Uterus (tissue), 4 donors: ENCODE results near the gene RCAN2. TPM values are rescaled to one million over a fixed set of nuclear protein-coding genes. Genes with fewer than 3 reads are reported as not detected.

Source experiments
- DNase-seq, 2 donors: peaks; one replicate each; pipeline ENCODE4 v3.0.0-alpha.2; 2019 to 2020
- H3K27ac ChIP-seq, 2 donors: fragments of 200-600 bp; sonication (generic); 1 replicate in 1 of 2; 2 replicates in 1 of 2; pipeline ENCODE4 v1.5.1; 2016 to 2018
- H3K27me3 ChIP-seq, 2 donors: fragments of 200-600 bp; sonication (generic); one replicate each; pipeline ENCODE4 v1.5.1; 2018 to 2019; ENCODE audit warnings: control low read depth in 1 of 2
- H3K36me3 ChIP-seq, 2 donors: fragments of 200-600 bp; sonication (generic); one replicate each; pipeline ENCODE4 v1.5.1; 2019; ENCODE audit warnings: control low read depth in 1 of 2
- H3K4me1 ChIP-seq, 2 donors: fragments of 200-600 bp; sonication (generic); one replicate each; pipeline ENCODE4 v1.5.1; 2018 to 2019; ENCODE audit warnings: control low read depth in 1 of 2
- H3K4me3 ChIP-seq, 2 donors: fragments of 200-600 bp; sonication (generic); 1 replicate in 1 of 2; 2 replicates in 1 of 2; pipeline ENCODE4 v1.5.1; 2018 to 2019; ENCODE audit warnings: mild to moderate bottlenecking in 1 of 2
- H3K9me3 ChIP-seq, 2 donors: fragments of 200-600 bp; sonication (generic); one replicate each; pipeline ENCODE4 v1.5.1; 2019; ENCODE audit warnings: control low read depth in 1 of 2
- POLR2A ChIP-seq, 2 donors: fragments of 450-650 bp; IDR thresholded peaks; one replicate each; pipeline ENCODE4 v1.6.1; 2016; ENCODE audit warnings: antibody characterized with exemption in 2 of 2, mild to moderate bottlenecking in 1 of 2, moderate library complexity in 1 of 2
- intact Hi-C: fragments of 100-400 bp; cut with DNase I; formaldehyde crosslinking; loops from one replicate; pipeline ENCODE4 v1.15.1; 2023; ENCODE audit warnings: low total_unique reads
- total RNA-seq, 4 donors: library from RNA; depleted of rRNA in 3 of 4; stranded (reverse); fragments of >200 nt in 3 of 4; gene quantifications; one replicate each; pipeline versions ENCODE4 v1.1.0 to v1.2.4, GENCODE V29; 2014 to 2023
- TF ChIP-seq, protein P1 (sequence below), 4 experiments: fragments of 200-600 bp in 2 of 4; fragments of 450-650 bp in 2 of 4; sonication (generic) in 2 of 4; IDR thresholded peaks; one replicate each; pipeline ENCODE4 v1.5.1; 2016 to 2019; ENCODE audit warnings: antibody characterized with exemption in 4 of 4, mild to moderate bottlenecking in 2 of 4, moderate library complexity in 1 of 4
- donor health status: DM: yes; HTN: yes; CAD: no.

Gene RCAN2
- total RNA-seq, 4 donors from 2014 or later, result 3.0 to 36.4 (median 16.3) TPM

DNA sequence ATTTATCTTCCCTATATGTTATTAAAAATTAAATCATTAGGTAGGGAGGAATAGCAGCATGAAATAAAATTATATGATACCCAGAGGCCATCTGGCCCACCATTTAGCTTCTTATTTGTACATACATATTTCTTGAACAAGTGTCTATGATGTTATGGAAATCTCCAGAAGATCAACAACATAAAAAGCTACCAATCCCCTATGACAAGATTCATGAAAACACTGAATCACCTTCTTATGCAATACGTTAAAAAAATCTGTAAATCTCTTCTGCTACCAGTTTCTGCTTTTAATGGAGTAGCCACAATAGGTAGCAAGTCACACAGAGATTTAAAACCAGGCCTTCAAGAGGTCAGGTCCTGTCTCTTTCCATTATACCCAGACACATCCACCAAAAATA is 194.7 kb downstream of the RCAN2 start:
- TF ChIP-seq POLR2A (IDR thresholded peaks at IDR 0.05), result no peak
- TF ChIP-seq, protein P1, sequence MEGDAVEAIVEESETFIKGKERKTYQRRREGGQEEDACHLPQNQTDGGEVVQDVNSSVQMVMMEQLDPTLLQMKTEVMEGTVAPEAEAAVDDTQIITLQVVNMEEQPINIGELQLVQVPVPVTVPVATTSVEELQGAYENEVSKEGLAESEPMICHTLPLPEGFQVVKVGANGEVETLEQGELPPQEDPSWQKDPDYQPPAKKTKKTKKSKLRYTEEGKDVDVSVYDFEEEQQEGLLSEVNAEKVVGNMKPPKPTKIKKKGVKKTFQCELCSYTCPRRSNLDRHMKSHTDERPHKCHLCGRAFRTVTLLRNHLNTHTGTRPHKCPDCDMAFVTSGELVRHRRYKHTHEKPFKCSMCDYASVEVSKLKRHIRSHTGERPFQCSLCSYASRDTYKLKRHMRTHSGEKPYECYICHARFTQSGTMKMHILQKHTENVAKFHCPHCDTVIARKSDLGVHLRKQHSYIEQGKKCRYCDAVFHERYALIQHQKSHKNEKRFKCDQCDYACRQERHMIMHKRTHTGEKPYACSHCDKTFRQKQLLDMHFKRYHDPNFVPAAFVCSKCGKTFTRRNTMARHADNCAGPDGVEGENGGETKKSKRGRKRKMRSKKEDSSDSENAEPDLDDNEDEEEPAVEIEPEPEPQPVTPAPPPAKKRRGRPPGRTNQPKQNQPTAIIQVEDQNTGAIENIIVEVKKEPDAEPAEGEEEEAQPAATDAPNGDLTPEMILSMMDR (IDR thresholded peaks at IDR 0.05), result no peak
- Histone ChIP-seq H3K4me3 (no peak overlapping the region), H3K27me3 (no peaks in the 10 kb centered on the region), H3K9me3 (no peaks in the 10 kb centered on the region), H3K27ac (no peak overlapping the region), H3K36me3 (no peaks in the 10 kb centered on the region), H3K4me1 (no peaks in the 10 kb centered on the region)
- DNase-seq, result no peak
- intact Hi-C loops, result no loop called here

DNA sequence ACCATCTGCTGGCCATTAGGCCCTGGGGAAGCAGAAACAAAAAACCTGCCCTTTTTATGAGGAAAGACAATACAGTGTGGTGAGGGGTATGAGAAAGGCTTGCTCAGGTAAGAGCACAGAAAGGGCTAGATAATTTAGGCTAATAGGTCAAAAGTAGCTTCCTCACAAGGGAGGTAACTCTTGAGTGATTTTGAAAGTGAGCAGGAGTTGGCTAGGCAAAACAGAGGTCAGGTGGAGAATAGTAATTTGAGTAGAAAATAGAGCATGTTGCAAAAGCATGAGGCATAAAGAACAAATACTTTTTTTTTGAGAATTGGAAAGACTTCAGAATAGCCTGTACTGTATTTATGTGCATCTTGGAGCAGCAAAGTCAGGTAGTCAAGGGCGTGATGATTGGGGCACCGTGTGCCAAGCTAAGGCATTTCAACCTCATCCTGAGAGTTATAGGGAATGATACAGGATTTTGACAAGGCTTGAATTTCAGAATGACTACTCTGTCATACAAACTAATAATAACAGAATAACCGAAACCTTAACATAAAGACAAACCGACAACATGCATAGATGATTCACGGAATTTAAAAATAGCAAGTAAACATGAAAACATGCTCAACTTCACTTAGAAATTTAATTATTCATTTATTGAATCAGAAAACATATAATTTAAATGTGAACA is 197.5 kb downstream of the RCAN2 start:
- H3K27ac ChIP-seq, result no peak overlapping the region
- H3K9me3 ChIP-seq, result no peaks in the 10 kb centered on the region
- no peak for DNase-seq
- H3K4me3 ChIP-seq, result no peak overlapping the region
- no peaks in the 10 kb centered on the region for H3K36me3 ChIP-seq
- H3K27me3 ChIP-seq, result no peaks in the 10 kb centered on the region
- intact Hi-C loops, result no loop called here
- TF ChIP-seq, protein P1 (IDR thresholded peaks at IDR 0.05), result no peak
- no peak for TF ChIP-seq POLR2A (IDR thresholded peaks at IDR 0.05)
- no peaks in the 10 kb centered on the region for H3K4me1 ChIP-seq

DNA sequence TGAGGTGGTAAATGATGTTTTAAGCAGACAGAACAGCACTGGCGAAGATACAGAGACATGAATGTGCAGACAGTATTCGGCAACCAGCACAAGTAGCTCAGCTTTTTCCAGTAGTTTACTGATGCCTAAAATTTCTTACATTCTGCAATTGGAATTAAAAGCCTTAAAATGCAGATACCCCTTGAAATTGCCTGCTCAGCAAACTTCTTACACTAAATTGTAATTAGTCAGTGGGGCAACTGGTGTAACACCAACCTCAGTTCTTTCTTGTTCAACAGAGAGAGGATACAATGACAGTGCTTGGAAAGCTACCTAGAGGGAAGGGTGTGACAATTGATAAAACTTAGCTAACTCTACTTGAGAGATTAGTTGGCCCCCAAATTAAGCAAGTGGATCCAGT is 199.4 kb downstream of the RCAN2 start:
- no peaks in the 10 kb centered on the region for H3K9me3 ChIP-seq
- DNase-seq, result no peak
- no peaks in the 10 kb centered on the region for H3K27me3 ChIP-seq
- no peak overlapping the region for H3K27ac ChIP-seq
- no peaks in the 10 kb centered on the region for H3K36me3 ChIP-seq
- H3K4me3 ChIP-seq, result no peak overlapping the region
- H3K4me1 ChIP-seq, result no peaks in the 10 kb centered on the region
- intact Hi-C loops, result no loop called here
- TF ChIP-seq, protein P1 (IDR thresholded peaks at IDR 0.05), result no peak
- no peak for TF ChIP-seq POLR2A (IDR thresholded peaks at IDR 0.05)

DNA sequence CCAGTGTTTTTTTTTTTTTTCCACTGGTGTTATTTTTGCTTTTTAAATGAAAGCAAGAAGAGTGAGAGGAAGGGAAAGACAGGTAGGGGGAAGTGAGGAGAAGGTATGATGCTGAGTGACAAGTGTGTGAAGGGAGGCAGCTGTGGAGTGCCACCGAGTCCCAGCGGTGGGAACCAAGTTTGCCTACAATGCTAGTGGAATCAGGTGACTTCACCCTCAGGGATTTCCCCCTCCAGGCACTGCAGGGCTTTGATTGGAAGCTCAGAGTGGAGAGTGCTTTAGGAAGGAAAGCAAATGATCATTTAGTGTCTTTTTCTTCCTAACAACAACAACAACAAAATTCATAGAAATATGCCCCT is 200.0 kb downstream of the RCAN2 start:
- intact Hi-C loops, result no loop called here
- TF ChIP-seq POLR2A (IDR thresholded peaks at IDR 0.05), result no peak
- TF ChIP-seq, protein P1 (IDR thresholded peaks at IDR 0.05), result no peak
- no peaks in the 10 kb centered on the region for H3K27me3 ChIP-seq
- no peak overlapping the region for H3K27ac ChIP-seq
- H3K9me3 ChIP-seq, result no peaks in the 10 kb centered on the region
- no peaks in the 10 kb centered on the region for H3K4me1 ChIP-seq
- DNase-seq, result no peak
- H3K4me3 ChIP-seq, result no peak overlapping the region
- no peaks in the 10 kb centered on the region for H3K36me3 ChIP-seq

DNA sequence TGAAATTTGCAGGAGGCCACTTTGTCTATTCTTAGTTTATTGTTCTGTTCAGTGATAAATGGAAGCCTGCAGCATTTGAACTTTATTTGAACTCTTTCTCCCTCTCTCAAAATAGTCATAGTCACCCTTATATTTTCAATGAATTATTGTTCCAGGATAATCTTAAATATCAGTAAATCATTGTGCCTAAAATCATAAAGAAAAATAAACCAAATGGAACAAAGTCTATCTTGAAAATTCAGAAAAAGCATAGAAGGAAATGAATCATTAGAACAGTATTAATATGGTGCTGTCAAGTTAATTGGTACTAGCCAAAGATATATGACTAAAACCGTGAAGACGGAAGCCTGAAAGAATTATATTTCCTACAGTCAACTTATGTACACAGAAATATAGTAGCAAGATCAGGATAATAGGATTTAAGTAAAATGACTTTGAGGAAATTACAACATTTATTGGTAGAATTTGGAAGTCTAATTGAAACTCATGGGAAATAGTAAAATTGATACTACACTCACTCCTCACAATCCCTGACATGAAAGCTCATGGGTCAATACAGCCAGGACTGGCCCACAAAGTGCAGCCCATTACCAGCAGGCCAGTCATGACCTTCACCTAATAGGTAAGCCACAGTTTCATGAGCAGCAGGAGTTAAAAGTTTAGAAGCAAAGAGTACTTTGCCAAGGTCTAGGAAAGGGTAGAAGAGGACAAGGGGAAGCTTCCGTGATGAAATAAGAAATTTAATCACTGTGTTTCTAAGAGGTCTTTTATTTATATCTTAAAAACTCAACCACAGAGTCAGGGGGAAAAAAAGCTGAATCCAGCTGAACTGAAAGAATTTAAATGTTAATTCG is 200.6 kb downstream of the RCAN2 start:
- no peak overlapping the region for H3K27ac ChIP-seq
- intact Hi-C loops, result no loop called here
- no peaks in the 10 kb centered on the region for H3K27me3 ChIP-seq
- no peaks in the 10 kb centered on the region for H3K4me1 ChIP-seq
- H3K4me3 ChIP-seq, result no peak overlapping the region
- no peaks in the 10 kb centered on the region for H3K36me3 ChIP-seq
- DNase-seq, result no peak
- H3K9me3 ChIP-seq, result no peaks in the 10 kb centered on the region
- no peak for TF ChIP-seq POLR2A (IDR thresholded peaks at IDR 0.05)
- TF ChIP-seq, protein P1 (IDR thresholded peaks at IDR 0.05), result no peak
